Measurements from ENCODE around the gene CYBB.

GRCh38 chrX:37746218-37746941 lies 33.5 kb upstream of the CYBB start:
- TF ChIP-seq CTCF (conservative IDR thresholded peaks at IDR 0.05; ENCODE audit: low read depth, low read length) = no peak
- TF ChIP-seq EZH2phosphoT487 (IDR thresholded peaks at IDR 0.05; ENCODE audit: borderline replicate concordance, low read length) = no peak

All from PC-3 (cell line).